B cell (primary cell): ENCODE data around the gene ARID3A. TPM values are rescaled to one million over a fixed set of nuclear protein-coding genes. Genes with fewer than 3 reads are reported as not detected.

Experiments used
- ATAC-seq: fragments of 200-7000 bp; cut with Tn5 transposase; one replicate; pipeline ENCODE4 v1.10.0; 2021; ENCODE audit warnings: low read depth, mild to moderate bottlenecking, moderate number of reproducible peaks, moderate library complexity
- CTCF ChIA-PET: fragments of 350-600 bp; sonication (Branson Sonifier 250); formaldehyde crosslinking; loops from one replicate; lab custom pipeline; 2021; ENCODE audit warnings: antibody characterized with exemption, inconsistent platforms; lab: Charles Lee
- POLR2A ChIA-PET: fragments of 350-600 bp; sonication (Branson Sonifier 250); formaldehyde crosslinking; loops from one replicate; lab custom pipeline; 2021; ENCODE audit warnings: antibody characterized with exemption; lab: Charles Lee
- DNase-seq: peaks from one replicate; pipeline ENCODE4 v3.0.0; 2013
- H2AFZ ChIP-seq: 2 replicates; pipeline ENCODE4 v1.6.1; 2012; ENCODE audit warnings: mild to moderate bottlenecking, low read depth, low read length; ENCODE audit not compliant: insufficient read depth, poor library complexity, severe bottlenecking
- H3K27ac ChIP-seq, 2 donors: 1 replicate in 1 of 2; 2 replicates in 1 of 2; pipeline ENCODE4 v1.5.1; 2012 to 2013; ENCODE audit warnings: low read length in 2 of 2, mild to moderate bottlenecking in 2 of 2, moderate library complexity in 1 of 2
- H3K27me3 ChIP-seq, 4 experiments: fragments of 200-600 bp in 1 of 4; sonication (generic) in 1 of 4; replicated peaks in 1 of 4; 1 replicate in 2 of 4; 2 replicates in 2 of 4; pipeline versions ENCODE4 v1.6.1 to v1.7.0; 2013 to 2016; ENCODE audit warnings: low read length in 3 of 4, mild to moderate bottlenecking in 2 of 4, mixed read lengths in 1 of 4, moderate library complexity in 1 of 4; ENCODE audit not compliant: insufficient read depth in 4 of 4, control insufficient read depth in 3 of 4; ENCODE audit errors: control extremely low read depth in 1 of 4
- H3K36me3 ChIP-seq, 2 experiments: replicated peaks in 1 of 2; 1 replicate in 1 of 2; 2 replicates in 1 of 2; pipeline versions ENCODE4 v1.6.1 to v1.7.1; 2013; ENCODE audit warnings: low read length in 1 of 2; ENCODE audit not compliant: insufficient read depth in 2 of 2, control insufficient read depth in 1 of 2; ENCODE audit errors: control extremely low read depth in 1 of 2, extremely low read depth in 1 of 2
- H3K4me1 ChIP-seq, 2 donors: fragments of 200-600 bp in 1 of 2; sonication (generic) in 1 of 2; 1 replicate in 1 of 2; 2 replicates in 1 of 2; pipeline versions ENCODE4 v1.5.1 to v1.6.1; 2013 to 2017; ENCODE audit warnings: low read length in 2 of 2; ENCODE audit not compliant: control insufficient read depth in 2 of 2, insufficient read depth in 2 of 2
- H3K4me2 ChIP-seq: replicated peaks from 2 replicates; pipeline ENCODE3; 2012; ENCODE audit warnings: mild to moderate bottlenecking, low read depth, low read length; ENCODE audit not compliant: poor library complexity, severe bottlenecking
- H3K4me3 ChIP-seq, 5 experiments: fragments of 200-600 bp in 1 of 5; sonication (generic) in 1 of 5; 1 replicate in 3 of 5; 2 replicates in 2 of 5; pipeline versions ENCODE4 v1.5.1 to v1.7.0; 2011 to 2016; ENCODE audit warnings: low read length in 4 of 5, mild to moderate bottlenecking in 4 of 5, low read depth in 2 of 5, control low read depth in 1 of 5, moderate library complexity in 1 of 5; ENCODE audit not compliant: insufficient read depth in 1 of 5; ENCODE audit errors: control extremely low read depth in 1 of 5, extremely low read depth in 1 of 5
- H3K79me2 ChIP-seq: fragments of 200-600 bp; sonication (generic); one replicate; pipeline ENCODE4 v1.6.0; 2016; ENCODE audit warnings: low read length; ENCODE audit not compliant: control insufficient read depth, insufficient read depth
- H3K9ac ChIP-seq: fragments of 200-600 bp; sonication (generic); 2 replicates; pipeline ENCODE4 v1.6.1; 2017; ENCODE audit warnings: mild to moderate bottlenecking, low read length, moderate library complexity
- H3K9me3 ChIP-seq, 3 donors: one replicate each; pipeline versions ENCODE4 v1.6.1 to v1.7.1; 2013; ENCODE audit warnings: low read length in 2 of 3; ENCODE audit not compliant: control insufficient read depth in 2 of 3, insufficient read depth in 1 of 3; ENCODE audit errors: control extremely low read depth in 1 of 3
- H4K20me1 ChIP-seq: 2 replicates; pipeline ENCODE4 v1.6.0; 2012; ENCODE audit warnings: mild to moderate bottlenecking, low read length; ENCODE audit not compliant: insufficient read depth, control insufficient read depth, poor library complexity, severe bottlenecking
- H3K27ac Mint-ChIP-seq: one replicate; pipeline ENCODE4 v1.8.0; 2021; ENCODE audit warnings: mixed read lengths
- H3K27me3 Mint-ChIP-seq: one replicate; pipeline ENCODE4 v1.8.0; 2021; ENCODE audit warnings: mixed read lengths
- H3K4me1 Mint-ChIP-seq: one replicate; pipeline ENCODE4 v1.8.0; 2021; ENCODE audit warnings: mixed read lengths
- H3K4me3 Mint-ChIP-seq: one replicate; pipeline ENCODE4 v1.8.0; 2021; ENCODE audit warnings: mixed read lengths
- H3K9me3 Mint-ChIP-seq: one replicate; pipeline ENCODE4 v1.8.0; 2022; ENCODE audit warnings: mixed read lengths; ENCODE audit not compliant: insufficient read depth
- EZH2 ChIP-seq: IDR thresholded peaks from 2 replicates; pipeline ENCODE4 v1.6.1; 2012; ENCODE audit warnings: borderline replicate concordance, low read depth, mild to moderate bottlenecking, moderate library complexity, low read length; ENCODE audit not compliant: insufficient read depth, poor library complexity, severe bottlenecking
- WGBS: methylation state at CpG from one replicate; pipeline ENCODE4 v1.1.5; 2013; ENCODE audit warnings: missing lambda C conversion rate; ENCODE audit not compliant: insufficient coverage; 5-methylcytosine and 5-hydroxymethylcytosine counted together
- intact Hi-C: fragments of 100-400 bp; cut with micrococcal nuclease; formaldehyde crosslinking; loops from one replicate; pipeline ENCODE4 v1.10.0; 2022
- polyA plus RNA-seq: library from polyadenylated mRNA; depleted of rRNA; stranded (reverse); fragments of >200 nt; gene quantifications from 2 replicates; pipeline ENCODE4 v1.2.3, GENCODE V29; 2012
- total RNA-seq, 2 donors: library from RNA; stranded (reverse); fragments of 120-200 nt in 1 of 2; gene quantifications; 1 replicate in 1 of 2; 2 replicates in 1 of 2; pipeline versions ENCODE4 v1.2.3 to v1.2.4, GENCODE V29; 2013 to 2022
- TF ChIP-seq, protein P1 (sequence below): fragments of 200-600 bp; IDR thresholded peaks from one replicate; pipeline ENCODE4 v1.8.0; 2022; ENCODE audit warnings: antibody characterized with exemption, mild to moderate bottlenecking

The ARID3A gene
- total and polyA plus RNA-seq, 2 donors (not counting 1 experiment from before 2014, with no cell fraction given) = 22.9 to 60.5 TPM

DNA sequence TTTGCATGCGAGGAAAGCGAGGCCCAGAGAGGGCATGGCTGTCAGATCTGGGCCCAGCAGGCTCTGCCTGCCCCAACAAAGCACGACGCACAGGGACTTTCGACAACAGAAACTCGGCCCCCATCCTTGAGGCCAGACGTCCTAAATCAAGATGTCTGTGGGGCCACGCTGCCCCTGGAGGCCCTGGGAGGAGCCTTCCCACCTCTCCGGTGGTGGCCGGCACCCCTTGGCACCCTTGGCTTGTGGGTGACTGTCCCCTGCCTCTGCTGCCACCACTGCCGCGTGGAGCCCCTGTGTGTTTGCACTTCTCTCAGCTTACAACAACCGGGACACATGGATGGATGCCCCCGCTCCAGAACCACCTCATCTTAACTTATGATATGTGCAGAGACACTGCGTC is 62.7 kb downstream of the ARID3A start:
- Histone ChIP-seq H3K4me2 (no peak overlapping the region), H4K20me1 (peaks cover 5% of the 10 kb centered on the region), H3K36me3 (peaks cover 0 to 23% of the 10 kb centered on the region in 2 experiments), H3K79me2 (peaks cover 23% of the 10 kb centered on the region), H3K4me3 (no peak overlapping the region), H3K27ac (no peak overlapping the region), H3K4me1 (peaks cover 10 to 15% of the 10 kb centered on the region in 2 donors), H3K27me3 (no peaks in the 10 kb centered on the region), H3K9me3 (no peaks in the 10 kb centered on the region), H2AFZ (no peak overlapping the region), H3K9ac (no peak overlapping the region)
- POLR2A ChIA-PET = no interaction called here
- Mint-ChIP-seq H3K4me1 (peaks cover 16% of the 10 kb centered on the region), H3K9me3 (no peaks in the 10 kb centered on the region), H3K27ac (no peak overlapping the region), H3K4me3 (no peak overlapping the region), H3K27me3 (no peaks in the 10 kb centered on the region)
- TF ChIP-seq, protein P1, sequence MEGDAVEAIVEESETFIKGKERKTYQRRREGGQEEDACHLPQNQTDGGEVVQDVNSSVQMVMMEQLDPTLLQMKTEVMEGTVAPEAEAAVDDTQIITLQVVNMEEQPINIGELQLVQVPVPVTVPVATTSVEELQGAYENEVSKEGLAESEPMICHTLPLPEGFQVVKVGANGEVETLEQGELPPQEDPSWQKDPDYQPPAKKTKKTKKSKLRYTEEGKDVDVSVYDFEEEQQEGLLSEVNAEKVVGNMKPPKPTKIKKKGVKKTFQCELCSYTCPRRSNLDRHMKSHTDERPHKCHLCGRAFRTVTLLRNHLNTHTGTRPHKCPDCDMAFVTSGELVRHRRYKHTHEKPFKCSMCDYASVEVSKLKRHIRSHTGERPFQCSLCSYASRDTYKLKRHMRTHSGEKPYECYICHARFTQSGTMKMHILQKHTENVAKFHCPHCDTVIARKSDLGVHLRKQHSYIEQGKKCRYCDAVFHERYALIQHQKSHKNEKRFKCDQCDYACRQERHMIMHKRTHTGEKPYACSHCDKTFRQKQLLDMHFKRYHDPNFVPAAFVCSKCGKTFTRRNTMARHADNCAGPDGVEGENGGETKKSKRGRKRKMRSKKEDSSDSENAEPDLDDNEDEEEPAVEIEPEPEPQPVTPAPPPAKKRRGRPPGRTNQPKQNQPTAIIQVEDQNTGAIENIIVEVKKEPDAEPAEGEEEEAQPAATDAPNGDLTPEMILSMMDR = no peak
- no peak for TF ChIP-seq EZH2
- CTCF ChIA-PET = interaction anchor here (1.1 kb wide), 1 partner anchor 66 kb away, joined by 3 read pairs; no protein-coding TSS in a partner anchor
- no peak for ATAC-seq
- intact Hi-C loops = no loop called here
- 89% methylated on average over 15 of the region's 15 CpGs for WGBS
- DNase-seq = no peak

DNA sequence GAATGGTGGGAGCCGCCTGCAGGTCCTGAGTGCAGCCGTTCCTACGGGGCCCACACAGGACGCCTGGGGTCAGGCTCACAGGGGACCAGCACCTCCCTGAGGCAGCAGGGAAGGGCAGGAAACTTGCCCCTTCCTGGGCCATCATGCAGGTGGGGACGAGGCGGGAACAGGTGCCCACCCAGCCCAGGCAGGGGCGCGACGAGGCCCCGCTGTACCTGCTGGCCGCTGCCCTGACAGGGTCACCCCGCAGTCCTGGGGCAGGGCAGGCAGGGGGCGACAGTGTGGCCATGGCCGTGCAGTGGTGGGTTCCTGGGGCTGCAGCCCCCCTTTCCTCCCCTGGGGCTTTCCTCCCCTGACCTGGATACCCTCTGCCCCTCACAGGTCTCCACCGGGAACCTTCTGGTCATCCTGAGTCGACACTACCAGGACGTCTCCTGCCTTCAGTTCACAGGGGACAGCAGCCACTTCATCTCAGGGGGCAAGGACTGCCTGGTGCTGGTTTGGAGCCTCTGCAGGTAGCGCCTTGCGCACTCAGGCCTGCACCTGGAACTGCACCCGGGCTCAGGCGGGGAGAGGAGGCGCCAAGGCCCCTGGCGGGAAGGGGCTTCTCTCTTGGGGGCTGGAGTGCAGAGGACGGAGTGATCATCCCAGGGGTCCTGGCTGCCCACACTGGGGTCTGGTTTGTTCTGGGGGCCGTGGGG is 63.7 kb downstream of the ARID3A start:
- Histone ChIP-seq H3K4me1 (peaks cover 6 to 9% of the 10 kb centered on the region in 2 donors), H4K20me1 (peaks cover 5% of the 10 kb centered on the region), H3K9me3 (no peaks in the 10 kb centered on the region), H3K36me3 (peaks cover 0 to 26% of the 10 kb centered on the region in 2 experiments), H3K27me3 (no peaks in the 10 kb centered on the region), H3K79me2 (peaks cover 19% of the 10 kb centered on the region), H3K4me3 (no peak overlapping the region), H3K27ac (no peak overlapping the region), H2AFZ (no peak overlapping the region), H3K4me2 (no peak overlapping the region), H3K9ac (no peak overlapping the region)
- H3K27me3 Mint-ChIP-seq = no peaks in the 10 kb centered on the region
- H3K4me1 Mint-ChIP-seq = peaks cover 12% of the 10 kb centered on the region
- DNase-seq (no peak), ATAC-seq (no peak)
- H3K9me3 Mint-ChIP-seq = no peaks in the 10 kb centered on the region
- intact Hi-C loops = no loop called here
- H3K27ac Mint-ChIP-seq = no peak overlapping the region
- ChIA-PET POLR2A (no interaction called here), CTCF (no interaction called here)
- 90% methylated on average over 25 of the region's 25 CpGs for WGBS
- TF ChIP-seq, protein P1 = no peak
- TF ChIP-seq EZH2 = no peak
- no peak overlapping the region for H3K4me3 Mint-ChIP-seq
